AG10803 (cell line): Measurements from ENCODE around the gene ZSCAN20.

ENCODE experiments used
- DNase-seq: peaks from one replicate; pipeline ENCODE4 v3.0.0; 2010; ENCODE audit warnings: low read depth
- H3K4me3 ChIP-seq: 2 replicates; pipeline ENCODE4 v1.5.1; 2011; ENCODE audit warnings: mild to moderate bottlenecking, low read length, control low read depth
- CTCF ChIP-seq: conservative IDR thresholded peaks from 2 replicates; pipeline ENCODE4 v1.5.1; 2011; ENCODE audit warnings: mild to moderate bottlenecking, low read length, control low read depth, inconsistent platforms

ZSCAN20 gene

DNA sequence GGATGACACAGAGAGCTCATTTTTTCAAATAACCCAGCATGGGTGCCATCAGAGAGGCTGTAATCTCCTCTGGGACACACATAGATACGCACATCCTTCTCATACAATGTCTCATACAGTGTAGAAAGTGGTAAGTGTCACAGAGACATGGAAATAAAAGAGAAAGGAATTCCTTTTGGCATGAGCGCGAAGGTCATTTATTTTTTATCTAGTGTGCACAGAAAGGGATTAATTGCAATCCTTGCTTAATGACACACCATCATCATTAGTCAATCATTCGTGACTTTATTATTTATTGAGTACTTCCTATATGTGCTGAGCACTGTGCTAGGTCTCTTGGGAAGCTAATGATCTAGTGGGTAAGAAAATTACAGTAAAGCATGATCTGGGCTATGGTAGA, 5.0 kb downstream of the ZSCAN20 start:
- no peak overlapping the region for H3K4me3 ChIP-seq
- no peak for TF ChIP-seq CTCF
- DNase-seq, result no peak

DNA sequence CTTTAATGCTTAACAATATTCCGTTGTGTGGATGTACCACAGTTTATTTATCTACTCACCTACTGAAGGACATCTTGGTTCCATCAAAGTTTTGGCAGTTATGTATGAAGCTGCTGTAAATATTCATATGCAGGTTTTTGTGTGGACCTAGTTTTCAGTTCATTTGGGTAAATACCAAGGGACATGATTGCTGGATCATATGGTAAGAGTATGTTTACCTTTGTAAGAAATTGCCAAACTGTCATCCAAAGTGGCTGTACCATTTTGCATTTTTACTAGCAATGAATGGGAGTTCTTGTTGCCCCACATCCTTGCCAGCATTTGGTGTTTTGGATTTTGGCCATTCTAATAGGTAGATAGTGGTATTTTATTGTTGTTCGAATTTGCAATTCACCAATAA, 10.0 kb downstream of the ZSCAN20 start:
- DNase-seq, result no peak
- TF ChIP-seq CTCF, result no peak

DNA sequence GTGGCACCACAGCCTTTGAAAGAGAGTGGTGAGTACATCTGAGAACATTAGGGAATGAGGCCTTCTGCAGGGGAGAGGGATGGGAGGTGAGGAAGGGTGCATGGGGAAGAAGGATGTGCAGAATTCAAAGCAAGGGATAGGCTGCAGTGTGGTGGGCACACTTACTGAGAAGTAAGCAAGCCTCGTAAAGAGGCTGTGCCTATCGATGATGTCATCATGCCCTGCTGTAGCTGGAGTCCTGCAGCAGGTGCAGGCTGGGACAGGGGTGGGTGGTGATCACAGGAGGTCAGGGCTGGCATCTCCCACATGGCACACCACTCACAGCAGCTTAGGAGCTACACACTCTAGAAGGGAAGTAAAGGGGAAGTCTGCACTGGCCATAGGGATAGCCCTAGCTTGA, 16.2 kb downstream of the ZSCAN20 start:
- no peak for TF ChIP-seq CTCF
- DNase-seq, result no peak
- no peak overlapping the region for H3K4me3 ChIP-seq

More for the DNA sequence above, 10.0 kb downstream of the ZSCAN20 start:
- no peak overlapping the region for H3K4me3 ChIP-seq

GRCh38 chr1:33494929-33495328, 22.5 kb downstream of the ZSCAN20 start:
- TF ChIP-seq CTCF, result no peak
- no peak for DNase-seq
- no peak overlapping the region for H3K4me3 ChIP-seq

- no peak for TF ChIP-seq CTCF
- no peak for DNase-seq
- no peak overlapping the region for H3K4me3 ChIP-seq
Observed at GRCh38 chr1:33497410-33497809, 25.0 kb downstream of the ZSCAN20 start.

- 0 out of 2 replicates have a peak, but pooled peaks have one; percentile 11 for TF ChIP-seq CTCF
- DNase-seq, result no peak
- H3K4me3 ChIP-seq, result no peak overlapping the region
Observed at GRCh38 chr1:33500547-33500946, 28.1 kb downstream of the ZSCAN20 start.

GRCh38 chr1:33501309-33501708, 28.9 kb downstream of the ZSCAN20 start:
- no peak for TF ChIP-seq CTCF
- no peak overlapping the region for H3K4me3 ChIP-seq
- DNase-seq, result no peak
